WTC11 (cell line): Measurements from ENCODE around the gene TTLL13. TPM values are rescaled to one million over a fixed set of nuclear protein-coding genes. Genes with fewer than 3 reads are reported as not detected.
A peak's percentile ranks its signal among the peaks of the same experiment; 100 is the strongest.

Experiments
- ATAC-seq: fragments of 200-7000 bp; cut with Tn5 transposase; 2 replicates; pipeline ENCODE4 v1.10.0; 2021; ENCODE audit warnings: mild to moderate bottlenecking, moderate library complexity
- CTCF ChIA-PET: fragments of 300-600 bp; sonication (Branson Sonifier 250); formaldehyde crosslinking; loops from one replicate; lab custom pipeline; 2021; ENCODE audit warnings: antibody characterized with exemption; lab: Charles Lee
- POLR2A ChIA-PET: fragments of 350-600 bp; sonication (Branson Sonifier 250); formaldehyde crosslinking; loops from one replicate; lab custom pipeline; 2021; ENCODE audit warnings: antibody characterized with exemption; lab: Charles Lee
- DNase-seq: peaks from one replicate; pipeline ENCODE4 v3.0.0; 2021; ENCODE audit warnings: low spot score
- H3K27ac Mint-ChIP-seq: 2 replicates; pipeline ENCODE4 v1.8.0; 2021; ENCODE audit warnings: mixed read lengths
- H3K27me3 Mint-ChIP-seq: 2 replicates; pipeline ENCODE4 v1.8.0; 2021; ENCODE audit warnings: low read depth, mild to moderate bottlenecking, moderate library complexity, mixed read lengths
- H3K36me3 Mint-ChIP-seq: 2 replicates; pipeline ENCODE4 v1.8.0; 2021; ENCODE audit warnings: mixed read lengths
- H3K4me1 Mint-ChIP-seq: 2 replicates; pipeline ENCODE4 v1.8.0; 2022; ENCODE audit warnings: mixed read lengths
- H3K4me3 Mint-ChIP-seq: 2 replicates; pipeline ENCODE4 v1.8.0; 2021; ENCODE audit warnings: mild to moderate bottlenecking, moderate library complexity, mixed read lengths
- H3K9me3 Mint-ChIP-seq: 2 replicates; pipeline ENCODE4 v1.8.0; 2021; ENCODE audit warnings: mixed read lengths
- ATF2 ChIP-seq: sonication (generic); formaldehyde crosslinking; IDR thresholded peaks from 2 replicates; pipeline ENCODE4 v1.8.1; 2022; ENCODE audit warnings: low read depth, missing genetic modification reagents, borderline replicate concordance
- ATF3 ChIP-seq: sonication (generic); formaldehyde crosslinking; conservative IDR thresholded peaks from 2 replicates; pipeline ENCODE4 v1.8.1; 2022; ENCODE audit warnings: mild to moderate bottlenecking, missing genetic modification reagents
- E2F5 ChIP-seq: sonication (generic); formaldehyde crosslinking; IDR thresholded peaks from 2 replicates; pipeline ENCODE4 v1.8.1; 2022; ENCODE audit warnings: mild to moderate bottlenecking, moderate library complexity, missing genetic modification reagents
- ETV6 ChIP-seq: sonication (generic); formaldehyde crosslinking; IDR thresholded peaks from 2 replicates; pipeline ENCODE4 v1.8.1; 2022; ENCODE audit warnings: mild to moderate bottlenecking, missing genetic modification reagents
- FOXJ3 ChIP-seq: sonication (generic); formaldehyde crosslinking; IDR thresholded peaks from 2 replicates; pipeline ENCODE4 v1.9.0; 2021; ENCODE audit warnings: missing genetic modification reagents, mild to moderate bottlenecking, borderline replicate concordance
- FOXK1 ChIP-seq: sonication (generic); formaldehyde crosslinking; IDR thresholded peaks from 2 replicates; pipeline ENCODE4 v1.8.0; 2022; ENCODE audit warnings: mild to moderate bottlenecking, moderate library complexity, missing genetic modification reagents
- HMGA2 ChIP-seq: fragments of 250-450 bp; sonication (Bioruptor Pico); IDR thresholded peaks from 2 replicates; pipeline ENCODE4 v1.4.0; 2021; ENCODE audit warnings: mild to moderate bottlenecking, moderate library complexity
- IRF1 ChIP-seq: sonication (generic); formaldehyde crosslinking; IDR thresholded peaks from 2 replicates; pipeline ENCODE4 v1.8.0; 2023; ENCODE audit warnings: missing genetic modification reagents
- IRF2 ChIP-seq: sonication (generic); formaldehyde crosslinking; IDR thresholded peaks from 2 replicates; pipeline ENCODE4 v1.8.0; 2022; ENCODE audit warnings: low read depth, missing genetic modification reagents, borderline replicate concordance
- MLX ChIP-seq: sonication (generic); formaldehyde crosslinking; IDR thresholded peaks from 2 replicates; pipeline ENCODE4 v1.8.1; 2023; ENCODE audit warnings: mild to moderate bottlenecking, missing genetic modification reagents, moderate library complexity
- MXD4 ChIP-seq: fragments of 250-450 bp; sonication (Bioruptor Pico); IDR thresholded peaks from 2 replicates; pipeline ENCODE4 v1.8.0; 2021; ENCODE audit warnings: mild to moderate bottlenecking, moderate library complexity, borderline replicate concordance
- NR1H2 ChIP-seq: sonication (generic); formaldehyde crosslinking; IDR thresholded peaks from 2 replicates; pipeline ENCODE4 v1.9.0; 2021; ENCODE audit warnings: mild to moderate bottlenecking, moderate library complexity, missing genetic modification reagents
- OVOL2 ChIP-seq: fragments of 250-450 bp; sonication (Bioruptor Pico); IDR thresholded peaks from 2 replicates; pipeline ENCODE4 v1.9.0; 2021; ENCODE audit warnings: mild to moderate bottlenecking, borderline replicate concordance
- SMAD3 ChIP-seq: sonication (generic); formaldehyde crosslinking; IDR thresholded peaks from 2 replicates; pipeline ENCODE4 v1.8.0; 2022; ENCODE audit warnings: missing genetic modification reagents, mild to moderate bottlenecking, borderline replicate concordance
- SMAD4 ChIP-seq: sonication (generic); formaldehyde crosslinking; IDR thresholded peaks from 2 replicates; pipeline ENCODE4 v1.8.0; 2022; ENCODE audit warnings: mild to moderate bottlenecking, missing genetic modification reagents
- TEAD1 ChIP-seq: sonication (generic); formaldehyde crosslinking; IDR thresholded peaks from 2 replicates; pipeline ENCODE4 v1.8.0; 2022; ENCODE audit warnings: mild to moderate bottlenecking, missing genetic modification reagents
- TEAD4 ChIP-seq: sonication (generic); formaldehyde crosslinking; IDR thresholded peaks from 2 replicates; pipeline ENCODE4 v1.8.0; 2022; ENCODE audit warnings: mild to moderate bottlenecking, missing genetic modification reagents
- USF1 ChIP-seq: sonication (generic); formaldehyde crosslinking; IDR thresholded peaks from 2 replicates; pipeline ENCODE4 v1.8.0; 2022; ENCODE audit warnings: mild to moderate bottlenecking, missing genetic modification reagents
- ZBTB21 ChIP-seq: sonication (generic); formaldehyde crosslinking; IDR thresholded peaks from 2 replicates; pipeline ENCODE4 v1.8.1; 2023; ENCODE audit warnings: mild to moderate bottlenecking, missing genetic modification reagents, borderline replicate concordance
- ZNF219 ChIP-seq: sonication (generic); formaldehyde crosslinking; IDR thresholded peaks from 2 replicates; pipeline ENCODE4 v1.8.0; 2023; ENCODE audit warnings: missing genetic modification reagents, mild to moderate bottlenecking, borderline replicate concordance
- ZNF232 ChIP-seq: sonication (generic); formaldehyde crosslinking; IDR thresholded peaks from 2 replicates; pipeline ENCODE4 v1.8.0; 2022; ENCODE audit warnings: mild to moderate bottlenecking, missing genetic modification reagents
- ZNF396 ChIP-seq: fragments of 250-450 bp; sonication (Bioruptor Pico); IDR thresholded peaks from 2 replicates; pipeline ENCODE4 v1.8.0; 2021; ENCODE audit warnings: mild to moderate bottlenecking, moderate library complexity, borderline replicate concordance
- ZNF425 ChIP-seq: fragments of 250-450 bp; sonication (Bioruptor Pico); conservative IDR thresholded peaks from 2 replicates; pipeline ENCODE4 v1.9.0; 2021; ENCODE audit warnings: mild to moderate bottlenecking
- total RNA-seq: library from RNA; stranded (reverse); gene quantifications from 3 replicates; pipeline ENCODE4 v1.2.3, GENCODE V29; 2021

The TTLL13 gene
- total RNA-seq, 1 experiment from 2014 or later: 0.48 TPM

GRCh38 chr15:90213122-90213817, 36.1 kb upstream of the TTLL13 start (continued):
- TF ChIP-seq ZNF425 (CRISPR knock-in tag): no peak
- no peak for TF ChIP-seq ZBTB21
- TF ChIP-seq ATF2 (CRISPR knock-in tag): no peak
- TF ChIP-seq MLX: no peak
- no peak for TF ChIP-seq ZNF232 (CRISPR knock-in tag)
- TF ChIP-seq SMAD3: no peak
- TF ChIP-seq IRF2 (CRISPR knock-in tag): no peak
- TF ChIP-seq SMAD4: no peak
- TF ChIP-seq OVOL2 (CRISPR knock-in tag): no peak
- TF ChIP-seq ZNF396 (CRISPR knock-in tag): no peak
- TF ChIP-seq ZNF219 (CRISPR knock-in tag): no peak
- no peak for TF ChIP-seq FOXK1 (CRISPR knock-in tag)
- no peak for TF ChIP-seq ATF3 (CRISPR knock-in tag)

GRCh38 chr15:90213818-90214204, 35.5 kb upstream of the TTLL13 start:
- Mint-ChIP-seq H3K9me3 (no peaks in the 10 kb centered on the region), H3K4me3 (no peak overlapping the region), H3K27ac (peak overlapping the region; percentile 90), H3K27me3 (no peaks in the 10 kb centered on the region), H3K36me3 (peaks cover 3% of the 10 kb centered on the region; the same call in 1 of the 2 replicates), H3K4me1 (peaks cover 12% of the 10 kb centered on the region)
- no peak for ATAC-seq
- POLR2A ChIA-PET: interaction anchor here (0.6 to 0.7 kb wide), 2 partner anchors 51 to 62 kb away, joined by 3 to 6 read pairs; no protein-coding TSS in a partner anchor
- TF ChIP-seq TEAD4: no peak
- DNase-seq: no peak
- CTCF ChIA-PET: interaction anchor here (0.7 to 6.5 kb wide), 9 partner anchors 8 to 169 kb away, joined by 3 to 62 read pairs (median 10); partner anchors contain the start of genes CIB1, GDPGP1, IDH2 and SEMA4B

GRCh38 chr15:90214553-90215196, 34.7 kb upstream of the TTLL13 start:
- DNase-seq: no peak
- peaks cover 12% of the 10 kb centered on the region for H3K4me1 Mint-ChIP-seq
- POLR2A ChIA-PET: interaction anchor here (0.6 to 0.7 kb wide), 3 partner anchors 9 to 54 kb away, joined by 3 to 6 read pairs (median 4); no protein-coding TSS in a partner anchor
- H3K9me3 Mint-ChIP-seq: no peaks in the 10 kb centered on the region
- CTCF ChIA-PET: interaction anchor here (0.5 to 6.5 kb wide), 28 partner anchors 9 to 672 kb away, joined by 3 to 62 read pairs (median 4); partner anchors contain the start of genes CIB1, GDPGP1, IDH2 and SEMA4B
- ATAC-seq: peak; percentile 43; the same call in 1 of the 2 replicates
- no peaks in the 10 kb centered on the region; the same call in 1 of the 2 replicates for H3K36me3 Mint-ChIP-seq
- no peak overlapping the region for H3K27ac Mint-ChIP-seq
- H3K4me3 Mint-ChIP-seq: no peak overlapping the region
- no peaks in the 10 kb centered on the region for H3K27me3 Mint-ChIP-seq
- TF ChIP-seq TEAD1 (CRISPR knock-in tag) (no peak), MXD4 (CRISPR knock-in tag) (no peak), USF1 (CRISPR knock-in tag) (no peak), E2F5 (no peak), ZNF219 (CRISPR knock-in tag) (no peak), FOXJ3 (no peak), MLX (no peak), NR1H2 (CRISPR knock-in tag) (no peak), ETV6 (CRISPR knock-in tag) (no peak), HMGA2 (CRISPR knock-in tag) (no peak), IRF1 (CRISPR knock-in tag) (no peak)
